ENCODE measurements around the gene CLCF1.

CLCF1 gene

GRCh38 chr11:67372993-67373647 lies at the start of gene CLCF1:
CLCF1 (minus strand) TSS chr11:67373598; CDS start chr11:67373539, 59 bp downstream.
- no peak for DNase-seq

GRCh38 chr11:67422891-67423290 lies 49.5 kb upstream of the CLCF1 start:
- no peak for DNase-seq

GRCh38 chr11:67421430-67422031 lies 48.1 kb upstream of the CLCF1 start:
- no peak for DNase-seq

- peak; percentile 78 for DNase-seq
Measured at GRCh38 chr11:67420646-67421429, 47.4 kb upstream of the CLCF1 start.

GRCh38 chr11:67420147-67420645 lies 46.8 kb upstream of the CLCF1 start:
- no peak for DNase-seq

GRCh38 chr11:67419325-67420049 lies 46.1 kb upstream of the CLCF1 start:
- no peak for DNase-seq

- no peak for DNase-seq
Measured at GRCh38 chr11:67418476-67419281, 45.3 kb upstream of the CLCF1 start.

GRCh38 chr11:67417425-67417824 lies 44.0 kb upstream of the CLCF1 start:
- no peak for DNase-seq

GRCh38 chr11:67416416-67417335 lies 43.3 kb upstream of the CLCF1 start:
- DNase-seq, result no peak

GRCh38 chr11:67415501-67416304 lies 42.3 kb upstream of the CLCF1 start, which contains the start of gene CARNS1:
CARNS1 (plus strand) TSS chr11:67415678; CDS start chr11:67416200, 522 bp downstream.
- DNase-seq, result no peak

GRCh38 chr11:67413266-67413849 lies 40.0 kb upstream of the CLCF1 start:
- no peak for DNase-seq

- no peak for DNase-seq
Measured at GRCh38 chr11:67412495-67413179, 39.2 kb upstream of the CLCF1 start.

GRCh38 chr11:67411785-67412152 lies 38.4 kb upstream of the CLCF1 start:
- no peak for DNase-seq

- no peak for DNase-seq
Measured at GRCh38 chr11:67410984-67411784, 37.8 kb upstream of the CLCF1 start.

GRCh38 chr11:67410369-67410831 lies 37.0 kb upstream of the CLCF1 start:
- DNase-seq, result no peak

- DNase-seq, result no peak
Measured at GRCh38 chr11:67409781-67410368, 36.5 kb upstream of the CLCF1 start.

- no peak for DNase-seq
Measured at GRCh38 chr11:67409261-67409666, 35.9 kb upstream of the CLCF1 start.
